Activated B cell treated with CpG ODN at 0.5 μM for 24 hours (primary cell): ENCODE results near the gene ACBD6. TPM values are rescaled to one million over a fixed set of nuclear protein-coding genes. Genes with fewer than 3 reads are reported as not detected.

Experiments
- ATAC-seq: fragments of 200-7000 bp; cut with Tn5 transposase; one replicate; pipeline ENCODE4 v1.10.0; 2021; ENCODE audit warnings: low read depth, mild to moderate bottlenecking, moderate library complexity
- CTCF ChIA-PET: fragments of 350-600 bp; sonication (Branson Sonifier 250); formaldehyde crosslinking; loops from one replicate; lab custom pipeline; 2021; ENCODE audit warnings: antibody characterized with exemption; lab: Charles Lee
- POLR2A ChIA-PET: fragments of 350-600 bp; sonication (Branson Sonifier 250); formaldehyde crosslinking; loops from one replicate; lab custom pipeline; 2021; ENCODE audit warnings: antibody characterized with exemption; lab: Charles Lee
- DNase-seq: peaks from one replicate; pipeline ENCODE4 v3.0.0; 2022
- H3K27ac Mint-ChIP-seq: one replicate; pipeline ENCODE4 v1.8.0; 2020; ENCODE audit warnings: mixed read lengths
- H3K27me3 Mint-ChIP-seq: one replicate; pipeline ENCODE4 v1.8.0; 2021; ENCODE audit warnings: mixed read lengths
- H3K36me3 Mint-ChIP-seq: one replicate; pipeline ENCODE4 v1.8.0; 2021; ENCODE audit warnings: low read depth, mixed read lengths
- H3K4me1 Mint-ChIP-seq: one replicate; pipeline ENCODE4 v1.8.0; 2021; ENCODE audit warnings: mixed read lengths
- H3K4me3 Mint-ChIP-seq: one replicate; pipeline ENCODE4 v1.8.0; 2020; ENCODE audit warnings: mild to moderate bottlenecking, mixed read lengths
- H3K9me3 Mint-ChIP-seq: one replicate; pipeline ENCODE4 v1.8.0; 2020; ENCODE audit warnings: mixed read lengths
- CTCF ChIP-seq: fragments of 200-600 bp; IDR thresholded peaks from one replicate; pipeline ENCODE4 v1.8.0; 2022; ENCODE audit warnings: antibody characterized with exemption, mild to moderate bottlenecking
- intact Hi-C: fragments of 100-400 bp; cut with micrococcal nuclease; formaldehyde crosslinking; loops from one replicate; pipeline ENCODE4 v1.15.1; 2024
- total RNA-seq: library from RNA; stranded (reverse); gene quantifications from 2 replicates; pipeline ENCODE4 v1.2.3, GENCODE V29; 2022

Gene ACBD6
- total RNA-seq, 1 donor from 2014 or later, result 61.5 TPM

GRCh38 chr1:180254854-180255253 lies 247.5 kb downstream of the ACBD6 start:
- POLR2A ChIA-PET, result no interaction called here
- ATAC-seq (no peak), DNase-seq (no peak)
- no peak for TF ChIP-seq CTCF
- intact Hi-C loops, result no loop called here
- Mint-ChIP-seq H3K27ac (no peak overlapping the region), H3K36me3 (no peaks in the 10 kb centered on the region), H3K27me3 (peaks cover 56% of the 10 kb centered on the region), H3K4me3 (no peak overlapping the region), H3K4me1 (no peaks in the 10 kb centered on the region), H3K9me3 (no peaks in the 10 kb centered on the region)
- CTCF ChIA-PET, result no interaction called here

DNA sequence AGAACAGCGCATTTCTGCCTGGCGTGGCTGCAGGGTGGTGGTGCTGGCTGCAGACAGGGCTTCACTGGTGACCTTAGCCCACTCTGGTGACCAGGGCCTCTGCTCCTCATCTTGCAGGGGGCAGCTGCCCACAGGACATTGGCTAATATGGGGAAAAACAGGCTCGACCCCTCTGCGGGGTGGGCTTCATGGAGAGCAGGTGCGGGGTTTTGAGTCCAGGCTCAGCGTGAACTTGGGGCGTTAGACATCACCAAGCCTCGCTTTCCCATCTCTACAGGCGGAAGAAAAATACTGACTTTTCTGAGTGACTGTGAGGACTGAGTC lies 247.9 kb downstream of the ACBD6 start:
- no peak for ATAC-seq
- TF ChIP-seq CTCF, result no peak
- H3K27ac Mint-ChIP-seq, result no peak overlapping the region
- H3K36me3 Mint-ChIP-seq, result no peaks in the 10 kb centered on the region
- DNase-seq, result no peak
- H3K9me3 Mint-ChIP-seq, result no peaks in the 10 kb centered on the region
- no peaks in the 10 kb centered on the region for H3K4me1 Mint-ChIP-seq
- intact Hi-C loops, result no loop called here
- POLR2A ChIA-PET, result no interaction called here
- H3K4me3 Mint-ChIP-seq, result no peak overlapping the region
- H3K27me3 Mint-ChIP-seq, result peaks cover 58% of the 10 kb centered on the region
- CTCF ChIA-PET, result no interaction called here

DNA sequence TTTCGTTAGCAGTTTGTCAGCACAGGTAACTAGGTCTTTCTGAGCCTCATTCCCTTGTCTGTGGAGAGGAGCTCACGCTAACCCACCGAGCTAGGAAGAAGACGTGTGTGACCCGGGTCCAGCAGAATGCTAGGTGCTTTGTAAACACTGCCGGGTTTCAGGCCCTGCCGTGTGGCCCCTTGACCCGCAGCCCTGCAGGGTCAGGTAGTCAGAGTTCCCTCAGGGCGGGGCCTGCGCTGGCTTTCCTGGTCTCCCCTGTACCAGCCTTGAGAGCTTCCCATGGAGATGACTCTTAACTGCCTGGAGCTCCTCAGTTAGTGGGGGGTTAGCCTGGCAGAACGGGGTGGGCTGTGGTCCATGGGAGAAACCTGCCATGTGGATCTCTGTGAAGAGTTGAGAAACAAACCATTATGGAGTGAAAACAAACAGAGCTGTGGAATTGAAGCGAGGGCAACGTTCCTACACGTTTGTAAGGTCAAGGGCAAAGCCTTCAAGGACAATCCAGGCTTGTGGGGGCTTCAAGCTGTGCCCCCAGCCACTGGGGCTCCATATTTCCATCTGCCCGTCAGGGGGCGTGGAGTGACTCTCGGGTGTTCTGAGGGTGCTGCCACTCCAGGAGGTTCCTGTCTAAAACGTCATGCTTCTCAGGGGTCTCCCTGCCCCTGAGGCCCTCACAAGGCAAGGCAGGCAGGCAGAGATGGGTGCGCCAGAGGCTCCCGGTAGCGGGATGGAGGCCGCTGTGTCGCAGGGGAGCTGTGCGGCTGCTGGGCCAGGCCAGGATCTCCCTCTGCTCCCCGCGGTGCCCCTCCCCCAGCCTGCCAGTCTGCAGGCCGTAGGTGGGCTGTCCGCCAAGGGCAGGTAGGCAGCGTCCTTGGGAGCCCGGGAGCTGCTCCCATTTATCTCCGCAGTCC lies 248.5 kb downstream of the ACBD6 start:
- ATAC-seq (no peak), DNase-seq (no peak)
- ChIA-PET CTCF (interaction anchor here (1.1 kb wide), 1 partner anchor 224 kb away, joined by 3 read pairs; no protein-coding TSS in a partner anchor), POLR2A (no interaction called here)
- intact Hi-C loops, result loop anchor here (2.0 kb wide), 1 partner anchor 163 kb away; no protein-coding TSS in a partner anchor
- H3K36me3 Mint-ChIP-seq, result no peaks in the 10 kb centered on the region
- H3K4me1 Mint-ChIP-seq, result no peaks in the 10 kb centered on the region
- H3K9me3 Mint-ChIP-seq, result no peaks in the 10 kb centered on the region
- no peak for TF ChIP-seq CTCF
- H3K4me3 Mint-ChIP-seq, result no peak overlapping the region
- H3K27ac Mint-ChIP-seq, result no peak overlapping the region
- H3K27me3 Mint-ChIP-seq, result peaks cover 53% of the 10 kb centered on the region

DNA sequence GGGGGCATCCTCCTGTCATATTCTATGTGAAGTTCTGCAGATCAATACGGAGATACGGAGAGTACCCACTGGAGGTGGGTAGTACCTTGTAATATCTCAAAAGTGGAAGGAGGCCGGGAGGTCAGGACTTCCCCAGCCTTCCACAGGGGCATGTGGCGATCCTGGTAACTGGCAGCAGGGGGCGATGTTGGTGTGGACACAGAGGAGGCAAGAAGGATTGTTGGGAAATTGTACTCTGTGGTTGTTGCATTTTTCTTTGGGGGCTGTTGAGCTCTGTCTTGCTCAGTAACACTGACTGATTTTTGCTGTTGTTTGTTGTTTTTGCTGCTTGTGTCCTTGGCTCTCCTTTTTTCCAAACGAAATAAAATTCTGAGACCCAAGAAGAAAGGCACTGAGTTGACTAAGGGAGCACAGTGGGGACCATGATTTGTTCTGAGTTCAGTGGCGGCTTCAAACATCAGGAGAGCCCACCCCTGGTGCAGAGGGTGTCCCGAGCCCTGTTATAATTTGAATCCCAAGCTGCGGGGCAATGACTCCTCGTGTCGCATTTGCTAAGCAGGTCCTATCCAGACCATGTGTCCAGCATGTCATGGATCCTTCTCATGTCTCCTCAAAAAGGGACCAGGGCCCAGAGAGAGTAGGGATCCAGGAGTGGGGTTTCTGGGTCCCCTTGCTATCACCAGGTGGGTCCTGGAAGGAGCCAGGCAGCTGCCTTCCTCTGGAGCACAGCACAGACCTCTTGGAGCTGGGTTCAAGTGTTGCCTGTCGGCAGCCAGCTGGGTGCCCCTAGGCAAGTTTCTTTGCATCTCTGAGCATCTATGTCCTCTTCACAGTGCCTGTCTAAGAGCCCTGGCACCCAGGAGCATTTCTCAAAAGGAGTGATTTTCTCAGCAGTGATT lies 249.5 kb downstream of the ACBD6 start:
- intact Hi-C loops, result loop anchor here (1.0 to 2.0 kb wide), 3 partner anchors 164 to 229 kb away; no protein-coding TSS in a partner anchor
- ATAC-seq (peak; percentile 40), DNase-seq (peak; percentile 33)
- no peak for TF ChIP-seq CTCF
- no peak overlapping the region for H3K27ac Mint-ChIP-seq
- ChIA-PET POLR2A (no interaction called here), CTCF (interaction anchor here (0.7 to 1.1 kb wide), 4 partner anchors 225 to 233 kb away, joined by 3 to 5 read pairs (median 3); no protein-coding TSS in a partner anchor)
- H3K9me3 Mint-ChIP-seq, result no peaks in the 10 kb centered on the region
- H3K4me1 Mint-ChIP-seq, result no peaks in the 10 kb centered on the region
- H3K4me3 Mint-ChIP-seq, result no peak overlapping the region
- H3K36me3 Mint-ChIP-seq, result no peaks in the 10 kb centered on the region
- peaks cover 47% of the 10 kb centered on the region for H3K27me3 Mint-ChIP-seq
